HG02588 (cell line): ENCODE data around the gene HTR1B.

Experiments
- ATAC-seq: cut with Tn5 transposase; IDR thresholded peaks from one replicate; pipeline ENCODE4 v1.9.1; 2021; ENCODE audit warnings: mild to moderate bottlenecking, moderate library complexity; ENCODE audit not compliant: unreplicated experiment

The HTR1B gene

GRCh38 chr6:77463308-77463860 lies at the start of gene HTR1B:
TSS of gene HTR1B (minus strand) at chr6:77463491. CDS start at chr6:77463403, 88 bp downstream.
- ATAC-seq = no peak

- no peak for ATAC-seq
Measured at GRCh38 chr6:77512554-77512953, 49.3 kb upstream of the HTR1B start.

- ATAC-seq = no peak
Measured at GRCh38 chr6:77511860-77512259, 48.6 kb upstream of the HTR1B start.

GRCh38 chr6:77502981-77503380 lies 39.7 kb upstream of the HTR1B start:
- no peak for ATAC-seq

- ATAC-seq = no peak
Measured at GRCh38 chr6:77492530-77492929, 29.2 kb upstream of the HTR1B start.

GRCh38 chr6:77487808-77488425 lies 24.6 kb upstream of the HTR1B start:
- ATAC-seq = no peak

- no peak for ATAC-seq
Measured at GRCh38 chr6:77482981-77483380, 19.7 kb upstream of the HTR1B start.

- ATAC-seq = no peak
Measured at GRCh38 chr6:77474973-77475372, 11.7 kb upstream of the HTR1B start.

GRCh38 chr6:77474286-77474956 lies 11.1 kb upstream of the HTR1B start:
- no peak for ATAC-seq

- no peak for ATAC-seq
Measured at GRCh38 chr6:77470983-77471382, 7.7 kb upstream of the HTR1B start.

- no peak for ATAC-seq
Measured at GRCh38 chr6:77468939-77469338, 5.6 kb upstream of the HTR1B start.

GRCh38 chr6:77466451-77467437 lies 3.5 kb upstream of the HTR1B start:
- peak; percentile 70 for ATAC-seq

GRCh38 chr6:77466055-77466450 lies 2.8 kb upstream of the HTR1B start:
- peak; percentile 85 for ATAC-seq

GRCh38 chr6:77464495-77464867 lies 1.2 kb upstream of the HTR1B start:
- no peak for ATAC-seq

GRCh38 chr6:77463861-77464494 lies 687 bp upstream of the HTR1B start:
- ATAC-seq = no peak

- ATAC-seq = no peak
Measured at GRCh38 chr6:77462359-77463307, 658 bp downstream of the HTR1B start.

GRCh38 chr6:77461796-77462195 lies 1.5 kb downstream of the HTR1B start:
- ATAC-seq = no peak

- ATAC-seq = no peak
Measured at GRCh38 chr6:77458421-77458820, 4.9 kb downstream of the HTR1B start.

- ATAC-seq = peak; percentile 79
Measured at GRCh38 chr6:77457720-77458349, 5.5 kb downstream of the HTR1B start.
